OCI-LY1 (cell line): Measurements from ENCODE around the gene PYGB.

Experiments used
- H2AFZ ChIP-seq: fragments of 200-600 bp; sonication (generic), shearing (Covaris generic); 2 replicates; pipeline ENCODE4 v1.6.0; 2014; ENCODE audit warnings: antibody characterized with exemption, mild to moderate bottlenecking, low read length
- H3F3A ChIP-seq: fragments of 200-600 bp; sonication (generic), shearing (Covaris generic); 2 replicates; pipeline ENCODE4 v1.6.0; 2014; ENCODE audit warnings: mild to moderate bottlenecking, antibody characterized with exemption, low read length, moderate library complexity; ENCODE audit not compliant: insufficient read depth
- H3K27ac ChIP-seq: fragments of 200-600 bp; sonication (generic); 2 replicates; pipeline ENCODE4 v1.5.1; 2014; ENCODE audit warnings: low read length, mixed run types, mild to moderate bottlenecking, low read depth; ENCODE audit not compliant: poor library complexity, severe bottlenecking
- H3K27me3 ChIP-seq: fragments of 200-600 bp; sonication (generic); 2 replicates; pipeline ENCODE4 v1.6.0; 2014; ENCODE audit warnings: antibody characterized with exemption, mild to moderate bottlenecking, low read length, moderate library complexity; ENCODE audit not compliant: insufficient read depth
- H3K36me3 ChIP-seq: fragments of 200-600 bp; sonication (generic); 2 replicates; pipeline ENCODE4 v1.6.1; 2014; ENCODE audit warnings: mild to moderate bottlenecking, antibody characterized with exemption, low read length, moderate library complexity, mixed read lengths; ENCODE audit not compliant: insufficient read depth
- H3K4me1 ChIP-seq: fragments of 200-600 bp; sonication (generic); 2 replicates; pipeline ENCODE4 v1.5.1; 2014; ENCODE audit warnings: mild to moderate bottlenecking, low read length, moderate library complexity; ENCODE audit not compliant: insufficient read depth, severe bottlenecking
- H3K4me2 ChIP-seq: fragments of 200-600 bp; sonication (generic), shearing (Covaris generic); 2 replicates; pipeline ENCODE4 v1.6.1; 2014; ENCODE audit warnings: low read length
- H3K4me3 ChIP-seq: fragments of 200-600 bp; sonication (generic); 2 replicates; pipeline ENCODE4 v1.5.1; 2014; ENCODE audit warnings: low read length, low read depth, mild to moderate bottlenecking, mixed read lengths; ENCODE audit not compliant: poor library complexity, severe bottlenecking
- H3K79me2 ChIP-seq: fragments of 200-600 bp; shearing (Covaris generic); 2 replicates; pipeline ENCODE4 v1.6.1; 2016; ENCODE audit warnings: mixed run types, low read length, mixed read lengths; ENCODE audit not compliant: insufficient read depth
- H3K9ac ChIP-seq: fragments of 200-600 bp; sonication (generic), shearing (Covaris generic); 2 replicates; pipeline ENCODE4 v1.6.1; 2014; ENCODE audit warnings: mild to moderate bottlenecking, low read length, mixed read lengths
- H3K9me2 ChIP-seq: fragments of 200-600 bp; sonication (generic), shearing (Covaris generic); 2 replicates; pipeline ENCODE4 v1.6.1; 2014; ENCODE audit warnings: low read depth, mild to moderate bottlenecking, low read length, mixed read lengths
- H3K9me3 ChIP-seq: fragments of 200-600 bp; shearing (Covaris generic); 2 replicates; pipeline ENCODE4 v1.6.1; 2014; ENCODE audit warnings: low read length, mixed read lengths
- H4K20me1 ChIP-seq: fragments of 200-600 bp; sonication (generic), shearing (Covaris generic); 2 replicates; pipeline ENCODE4 v1.6.0; 2016; ENCODE audit warnings: mild to moderate bottlenecking, low read length; ENCODE audit not compliant: insufficient read depth
- EZH2 ChIP-seq: fragments of 200-600 bp; sonication (generic), shearing (Covaris generic); IDR thresholded peaks from 2 replicates; pipeline ENCODE4 v1.8.0; 2017; ENCODE audit warnings: borderline replicate concordance, mixed run types, mild to moderate bottlenecking, antibody characterized with exemption, low read length, moderate library complexity, mixed read lengths
- TF ChIP-seq, protein P1 (sequence below): fragments of 200-600 bp; sonication (generic), shearing (Covaris generic); IDR thresholded peaks from 2 replicates; pipeline ENCODE4 v1.5.1; 2017; ENCODE audit warnings: mild to moderate bottlenecking, antibody characterized with exemption, low read length, moderate library complexity, mixed read lengths

The PYGB gene

DNA sequence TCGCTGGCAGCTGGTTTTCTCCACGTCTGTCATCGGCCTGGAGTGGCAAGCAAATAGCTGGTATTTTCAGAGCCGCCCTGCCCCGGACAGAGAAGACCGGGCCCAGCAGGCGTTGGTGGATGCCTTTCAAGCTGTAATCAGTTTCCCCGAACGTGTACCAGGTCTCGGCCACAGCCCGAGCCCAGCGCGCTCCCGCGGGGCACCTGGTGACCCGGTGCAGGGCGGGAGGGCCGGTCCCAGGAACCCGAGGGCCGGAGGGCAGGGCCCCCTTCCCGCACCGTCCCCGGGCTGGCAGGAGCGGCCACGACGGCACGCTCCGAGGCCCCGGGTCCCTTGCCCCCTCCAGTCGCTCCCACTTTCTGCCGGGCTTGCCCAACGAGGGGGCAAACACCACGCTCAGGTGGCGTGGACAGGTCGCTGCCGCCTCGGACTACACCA lies 348 bp upstream of the PYGB start:
- TF ChIP-seq, protein P1, sequence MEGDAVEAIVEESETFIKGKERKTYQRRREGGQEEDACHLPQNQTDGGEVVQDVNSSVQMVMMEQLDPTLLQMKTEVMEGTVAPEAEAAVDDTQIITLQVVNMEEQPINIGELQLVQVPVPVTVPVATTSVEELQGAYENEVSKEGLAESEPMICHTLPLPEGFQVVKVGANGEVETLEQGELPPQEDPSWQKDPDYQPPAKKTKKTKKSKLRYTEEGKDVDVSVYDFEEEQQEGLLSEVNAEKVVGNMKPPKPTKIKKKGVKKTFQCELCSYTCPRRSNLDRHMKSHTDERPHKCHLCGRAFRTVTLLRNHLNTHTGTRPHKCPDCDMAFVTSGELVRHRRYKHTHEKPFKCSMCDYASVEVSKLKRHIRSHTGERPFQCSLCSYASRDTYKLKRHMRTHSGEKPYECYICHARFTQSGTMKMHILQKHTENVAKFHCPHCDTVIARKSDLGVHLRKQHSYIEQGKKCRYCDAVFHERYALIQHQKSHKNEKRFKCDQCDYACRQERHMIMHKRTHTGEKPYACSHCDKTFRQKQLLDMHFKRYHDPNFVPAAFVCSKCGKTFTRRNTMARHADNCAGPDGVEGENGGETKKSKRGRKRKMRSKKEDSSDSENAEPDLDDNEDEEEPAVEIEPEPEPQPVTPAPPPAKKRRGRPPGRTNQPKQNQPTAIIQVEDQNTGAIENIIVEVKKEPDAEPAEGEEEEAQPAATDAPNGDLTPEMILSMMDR, result no peak
- no peak for TF ChIP-seq EZH2
- Histone ChIP-seq H3K79me2 (peaks cover 37% of the 10 kb centered on the region), H3K9ac (peak overlapping the region; percentile 75), H3K27me3 (no peaks in the 10 kb centered on the region), H2AFZ (no peak overlapping the region), H3K4me2 (peak overlapping the region; percentile 86), H3K36me3 (peaks cover 4% of the 10 kb centered on the region), H3K4me3 (peak overlapping the region; percentile 73), H3K9me2 (no peaks in the 10 kb centered on the region), H3K4me1 (peaks cover 43% of the 10 kb centered on the region), H3K27ac (peak overlapping the region; percentile 39), H3F3A (no peaks in the 10 kb centered on the region), H4K20me1 (no peaks in the 10 kb centered on the region), H3K9me3 (no peaks in the 10 kb centered on the region)

DNA sequence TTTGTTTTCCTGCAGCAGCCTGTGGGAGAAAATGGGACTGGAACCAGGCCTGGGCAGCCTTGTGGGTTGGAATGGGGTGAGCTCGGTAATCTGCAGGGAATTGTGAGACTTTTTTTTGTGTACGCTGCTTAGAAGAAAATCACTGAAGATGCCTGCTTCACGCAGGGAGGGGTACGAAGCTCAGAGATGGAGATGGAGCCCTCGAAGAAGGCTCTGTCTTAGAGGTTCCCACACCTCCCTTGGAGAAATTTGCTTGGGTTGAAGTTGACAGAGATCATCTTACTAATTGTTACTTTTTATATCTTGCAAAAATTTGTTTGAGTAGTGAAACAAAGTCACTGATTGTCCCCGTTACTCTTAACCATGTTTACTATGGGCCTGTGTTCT lies 894 bp downstream of the PYGB start:
- H3K9ac ChIP-seq, result peak overlapping the region; percentile 66
- no peak overlapping the region for H3K27ac ChIP-seq
- no peaks in the 10 kb centered on the region for H3K27me3 ChIP-seq
- peaks cover 42% of the 10 kb centered on the region for H3K79me2 ChIP-seq
- TF ChIP-seq, protein P1, result no peak
- TF ChIP-seq EZH2, result no peak
- H3F3A ChIP-seq, result no peaks in the 10 kb centered on the region
- no peaks in the 10 kb centered on the region for H4K20me1 ChIP-seq
- peaks cover 9% of the 10 kb centered on the region for H3K36me3 ChIP-seq
- H3K9me3 ChIP-seq, result no peaks in the 10 kb centered on the region
- no peaks in the 10 kb centered on the region for H3K9me2 ChIP-seq
- peak overlapping the region; percentile 82 for H3K4me2 ChIP-seq
- H3K4me3 ChIP-seq, result peak overlapping the region; percentile 73
- no peak overlapping the region for H2AFZ ChIP-seq
- peaks cover 43% of the 10 kb centered on the region for H3K4me1 ChIP-seq

DNA sequence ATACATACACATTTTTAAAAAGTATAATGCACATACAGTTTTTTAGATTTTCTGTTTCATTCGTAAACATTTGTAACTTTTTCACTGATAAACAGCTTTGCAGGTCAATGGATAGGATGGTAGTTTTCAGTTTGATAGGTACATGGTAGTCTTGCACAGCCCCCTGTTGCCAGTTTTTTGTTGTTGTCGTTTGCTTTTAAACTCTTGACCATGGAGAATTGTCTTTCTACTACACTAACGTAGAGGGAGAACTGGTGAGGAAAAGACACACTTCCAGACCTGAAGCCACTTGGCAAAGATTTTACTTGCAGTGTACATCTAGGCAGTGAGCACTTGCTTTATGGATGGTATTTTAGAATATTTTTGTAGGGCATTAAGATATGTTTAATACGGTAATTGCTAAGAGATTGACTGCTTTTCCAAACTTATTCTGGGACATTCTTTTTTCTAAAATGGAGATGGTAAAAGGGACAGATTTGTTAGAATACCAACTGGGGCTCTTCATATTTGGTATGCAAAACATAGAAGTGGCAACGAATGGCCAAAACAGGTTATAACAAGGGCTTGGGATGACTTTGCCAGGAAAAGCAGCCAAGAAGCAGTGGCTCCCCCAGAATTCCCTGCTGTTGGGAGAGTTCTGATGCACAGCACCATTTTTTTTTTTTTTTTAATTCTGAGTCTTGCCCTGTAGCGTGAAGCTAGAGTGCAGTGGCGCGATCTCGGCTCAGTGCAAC lies 1.5 kb downstream of the PYGB start:
- no peaks in the 10 kb centered on the region for H3K27me3 ChIP-seq
- H3K9me2 ChIP-seq, result no peaks in the 10 kb centered on the region
- H3K27ac ChIP-seq, result no peak overlapping the region
- peaks cover 47% of the 10 kb centered on the region for H3K79me2 ChIP-seq
- H3K4me2 ChIP-seq, result peak overlapping the region; percentile 82
- no peaks in the 10 kb centered on the region for H4K20me1 ChIP-seq
- H3F3A ChIP-seq, result no peaks in the 10 kb centered on the region
- peak overlapping the region; percentile 73 for H3K4me3 ChIP-seq
- H2AFZ ChIP-seq, result no peak overlapping the region
- no peaks in the 10 kb centered on the region for H3K9me3 ChIP-seq
- TF ChIP-seq, protein P1, result no peak
- H3K4me1 ChIP-seq, result peaks cover 43% of the 10 kb centered on the region
- H3K36me3 ChIP-seq, result peaks cover 9% of the 10 kb centered on the region
- H3K9ac ChIP-seq, result peak overlapping the region; percentile 66; the same call in 1 of the 2 replicates
